Transverse colon (tissue), 4 donors: ENCODE data around the gene NID1.

ENCODE experiments used
- CTCF ChIP-seq, 5 experiments: fragments of 200-600 bp in 3 of 5; fragments of 450-650 bp in 2 of 5; sonication (generic) in 3 of 5; IDR thresholded peaks; 1 replicate in 2 of 5; 2 replicates in 3 of 5; pipeline ENCODE4 v1.5.1; 2016 to 2017; ENCODE audit warnings: antibody characterized with exemption in 5 of 5, inconsistent platforms in 3 of 5, mild to moderate bottlenecking in 2 of 5, moderate library complexity in 1 of 5
- EP300 ChIP-seq: sonication (generic); formaldehyde crosslinking; IDR thresholded peaks from one replicate; pipeline ENCODE4 v1.6.1; 2017; ENCODE audit warnings: antibody characterized with exemption, low read depth
- POLR2A ChIP-seq: fragments of 450-650 bp; IDR thresholded peaks from one replicate; pipeline ENCODE4 v1.6.1; 2016; ENCODE audit warnings: antibody characterized with exemption, mild to moderate bottlenecking, moderate library complexity
- POLR2AphosphoS5 ChIP-seq, 3 donors: sonication (generic); formaldehyde crosslinking; IDR thresholded peaks; one replicate each; pipeline ENCODE4 v1.6.1; 2016; ENCODE audit warnings: antibody characterized with exemption in 3 of 3

DNA sequence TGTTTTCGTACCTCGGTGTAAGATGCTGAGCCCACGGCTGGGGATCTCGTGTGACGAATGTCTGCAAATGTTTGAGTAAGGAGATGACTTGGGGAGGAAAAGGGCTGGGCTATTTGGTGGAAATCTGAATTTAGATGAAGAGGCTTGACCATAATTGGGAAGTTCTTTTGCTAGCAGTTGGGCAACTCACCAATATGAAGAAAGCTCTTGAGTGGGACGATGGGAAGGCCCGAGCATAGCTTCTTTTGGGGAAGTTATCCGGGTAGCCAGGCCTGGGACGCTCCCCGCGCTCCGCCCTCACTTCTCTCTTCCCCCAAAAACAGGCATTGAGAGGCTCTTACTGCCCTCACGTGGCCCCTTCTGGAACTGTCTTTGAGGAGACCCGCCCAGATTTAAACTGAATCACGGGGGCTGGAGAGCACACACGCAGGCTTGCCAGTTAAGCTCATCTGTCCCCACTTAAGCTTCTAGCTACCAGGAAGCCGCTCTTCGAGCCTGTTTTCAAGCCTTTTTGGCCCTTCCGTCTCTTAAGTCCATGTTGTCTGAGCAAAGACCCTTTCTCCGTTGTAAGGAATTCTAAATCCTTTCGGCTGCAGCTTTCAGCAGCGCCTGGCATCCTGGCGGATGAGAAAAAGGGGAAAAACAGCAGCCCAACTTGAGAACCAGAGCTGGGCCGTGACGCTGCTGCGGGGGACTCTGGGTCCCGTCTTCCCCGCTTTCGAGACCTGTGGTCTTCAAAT is 93.1 kb downstream of the NID1 start:
- TF ChIP-seq CTCF (IDR thresholded peaks at IDR 0.05) (peak; percentile 76 to 86 (median 83)), POLR2AphosphoS5 (IDR thresholded peaks at IDR 0.05) (peak; percentile 65 to 74 (median 73)), POLR2A (peak; percentile 42), EP300 (no peak)
